ENCODE data around the gene HIPK2.

DNA sequence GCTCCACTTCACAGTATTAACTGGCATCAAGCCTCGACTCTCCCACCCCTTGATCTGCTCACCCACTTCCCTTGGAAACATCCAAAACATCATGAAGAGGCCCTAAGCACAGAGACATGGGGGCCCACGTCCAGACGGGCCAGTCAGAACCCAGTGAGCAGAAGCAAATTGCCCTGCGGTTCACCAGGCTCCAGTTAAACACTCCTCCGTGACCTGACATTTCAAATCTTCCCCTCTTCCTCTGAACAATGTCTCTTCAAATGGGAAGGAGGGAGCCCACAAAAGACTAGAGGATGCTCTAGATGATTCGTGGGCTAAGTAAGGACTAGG is 209.5 kb downstream of the HIPK2 start:
- no peak for TF ChIP-seq GATA3 (IDR thresholded peaks at IDR 0.05; ENCODE audit: low read depth, low read length)
- TF ChIP-seq GATA2 (IDR thresholded peaks at IDR 0.05; ENCODE audit: low read depth, low read length), result no peak
